ENCODE data around the gene MDK. TPM values are rescaled to one million over a fixed set of nuclear protein-coding genes. Genes with fewer than 3 reads are reported as not detected.
"Not testable (repeated sequence)": the region's sequence is repeated elsewhere in the genome, so short reads cannot be mapped to it uniquely, and the experiment has no call there.

MDK gene
- total RNA-seq, 6 experiments from 2014 or later, result 9.7 to 22.9 (median 18.9) TPM

DNA sequence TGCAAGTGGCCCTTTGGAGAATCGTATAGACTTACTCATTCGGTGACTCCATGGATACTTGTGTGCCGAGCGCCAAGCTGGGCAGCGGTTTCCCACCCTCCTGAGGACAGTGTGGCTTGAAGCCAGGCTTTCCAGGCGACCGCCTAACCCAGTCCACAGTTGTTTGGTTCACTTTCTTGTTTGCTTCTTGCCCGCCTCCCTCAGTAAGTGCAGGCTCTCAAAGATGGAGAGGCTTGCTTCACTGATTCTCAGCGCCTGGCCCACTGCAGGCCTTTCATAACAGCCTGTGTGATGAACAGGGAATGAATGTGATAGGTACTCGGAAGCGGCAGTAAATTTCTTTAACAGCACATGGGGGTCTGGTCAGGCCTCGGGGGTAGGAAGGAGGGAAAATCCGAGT, 11.2 kb upstream of the MDK start:
- no peaks in the 10 kb centered on the region for H3K36me3 Mint-ChIP-seq (ENCODE audit: low read depth)
- H3K4me3 Mint-ChIP-seq, result no peak overlapping the region
- H3K4me1 Mint-ChIP-seq (ENCODE audit: low read depth), result peaks cover 10% of the 10 kb centered on the region
- H3K9me3 Mint-ChIP-seq, result no peaks in the 10 kb centered on the region
- no peak overlapping the region for H3K27ac Mint-ChIP-seq
- TF ChIP-seq, protein P1, sequence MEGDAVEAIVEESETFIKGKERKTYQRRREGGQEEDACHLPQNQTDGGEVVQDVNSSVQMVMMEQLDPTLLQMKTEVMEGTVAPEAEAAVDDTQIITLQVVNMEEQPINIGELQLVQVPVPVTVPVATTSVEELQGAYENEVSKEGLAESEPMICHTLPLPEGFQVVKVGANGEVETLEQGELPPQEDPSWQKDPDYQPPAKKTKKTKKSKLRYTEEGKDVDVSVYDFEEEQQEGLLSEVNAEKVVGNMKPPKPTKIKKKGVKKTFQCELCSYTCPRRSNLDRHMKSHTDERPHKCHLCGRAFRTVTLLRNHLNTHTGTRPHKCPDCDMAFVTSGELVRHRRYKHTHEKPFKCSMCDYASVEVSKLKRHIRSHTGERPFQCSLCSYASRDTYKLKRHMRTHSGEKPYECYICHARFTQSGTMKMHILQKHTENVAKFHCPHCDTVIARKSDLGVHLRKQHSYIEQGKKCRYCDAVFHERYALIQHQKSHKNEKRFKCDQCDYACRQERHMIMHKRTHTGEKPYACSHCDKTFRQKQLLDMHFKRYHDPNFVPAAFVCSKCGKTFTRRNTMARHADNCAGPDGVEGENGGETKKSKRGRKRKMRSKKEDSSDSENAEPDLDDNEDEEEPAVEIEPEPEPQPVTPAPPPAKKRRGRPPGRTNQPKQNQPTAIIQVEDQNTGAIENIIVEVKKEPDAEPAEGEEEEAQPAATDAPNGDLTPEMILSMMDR (IDR thresholded peaks at IDR 0.05), result no peak
- DNase-seq, result no peak
- no peaks in the 10 kb centered on the region for H3K27me3 Mint-ChIP-seq (ENCODE audit: insufficient read depth)

DNA sequence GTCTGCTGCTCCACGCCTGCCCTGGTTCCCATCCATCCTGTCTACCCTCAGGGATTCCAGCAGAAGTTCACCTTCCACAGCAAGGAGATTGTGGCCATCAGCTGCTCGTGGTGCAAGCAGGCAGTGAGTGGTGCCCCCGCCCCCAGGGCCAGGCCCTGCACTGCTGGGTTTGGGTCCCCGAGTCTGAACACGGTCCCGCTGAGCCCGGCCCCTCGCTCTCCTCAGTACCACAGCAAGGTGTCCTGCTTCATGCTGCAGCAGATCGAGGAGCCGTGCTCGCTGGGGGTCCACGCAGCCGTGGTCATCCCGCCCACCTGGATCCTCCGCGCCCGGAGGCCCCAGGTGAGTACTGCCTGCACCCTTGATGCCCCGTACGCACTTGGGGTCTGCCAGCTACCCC, 10.2 kb upstream of the MDK start:
- not testable (repeated sequence) for H3K9me3 Mint-ChIP-seq; H3K27me3 Mint-ChIP-seq (ENCODE audit: insufficient read depth); H3K36me3 Mint-ChIP-seq (ENCODE audit: low read depth); DNase-seq; H3K27ac Mint-ChIP-seq; H3K4me3 Mint-ChIP-seq
- peaks cover 10% of the 10 kb centered on the region for H3K4me1 Mint-ChIP-seq (ENCODE audit: low read depth)

DNA sequence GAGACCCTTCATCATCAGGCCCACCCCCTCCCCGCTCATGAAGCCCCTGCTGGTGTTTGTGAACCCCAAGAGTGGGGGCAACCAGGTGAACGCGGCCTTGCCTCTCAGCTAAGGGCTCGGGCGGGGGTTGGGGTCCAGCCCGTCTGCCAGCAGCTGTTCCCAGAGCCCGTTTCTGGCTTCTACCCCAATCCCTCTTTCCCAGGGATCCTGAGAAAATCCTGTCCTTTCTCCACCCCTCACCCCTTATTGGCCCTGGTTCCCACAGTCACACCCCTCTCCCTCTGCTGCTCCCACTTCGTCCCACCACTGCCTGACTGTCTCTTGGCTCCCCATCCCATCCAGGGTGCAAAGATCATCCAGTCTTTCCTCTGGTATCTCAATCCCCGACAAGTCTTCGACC, 9.4 kb upstream of the MDK start:
- TF ChIP-seq, protein P1 (IDR thresholded peaks at IDR 0.05), result no peak
- H3K4me1 Mint-ChIP-seq (ENCODE audit: low read depth), result peaks cover 10% of the 10 kb centered on the region
- no peak for DNase-seq
- H3K4me3 Mint-ChIP-seq, result no peak overlapping the region
- H3K27me3 Mint-ChIP-seq (ENCODE audit: insufficient read depth), result no peaks in the 10 kb centered on the region
- no peaks in the 10 kb centered on the region for H3K9me3 Mint-ChIP-seq
- H3K27ac Mint-ChIP-seq, result no peak overlapping the region
- no peaks in the 10 kb centered on the region for H3K36me3 Mint-ChIP-seq (ENCODE audit: low read depth)

DNA sequence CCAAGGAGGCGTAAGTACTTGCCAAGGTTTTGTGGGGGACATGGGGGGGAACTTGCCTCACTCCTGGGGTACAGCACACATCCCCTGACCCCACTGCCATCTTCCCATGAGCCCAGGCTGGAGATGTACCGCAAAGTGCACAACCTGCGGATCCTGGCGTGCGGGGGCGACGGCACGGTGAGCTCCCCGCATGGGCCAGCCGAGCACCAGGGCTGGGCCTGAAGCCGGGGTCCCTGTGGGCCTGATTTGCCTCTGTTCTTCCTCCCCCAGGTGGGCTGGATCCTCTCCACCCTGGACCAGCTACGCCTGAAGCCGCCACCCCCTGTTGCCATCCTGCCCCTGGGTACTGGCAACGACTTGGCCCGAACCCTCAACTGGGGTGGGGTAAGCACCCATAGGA, 9.0 kb upstream of the MDK start:
- H3K27ac Mint-ChIP-seq; DNase-seq; H3K4me3 Mint-ChIP-seq; H3K27me3 Mint-ChIP-seq (ENCODE audit: insufficient read depth); H3K36me3 Mint-ChIP-seq (ENCODE audit: low read depth); H3K9me3 Mint-ChIP-seq: not testable (repeated sequence)
- peaks cover 10% of the 10 kb centered on the region for H3K4me1 Mint-ChIP-seq (ENCODE audit: low read depth)

DNA sequence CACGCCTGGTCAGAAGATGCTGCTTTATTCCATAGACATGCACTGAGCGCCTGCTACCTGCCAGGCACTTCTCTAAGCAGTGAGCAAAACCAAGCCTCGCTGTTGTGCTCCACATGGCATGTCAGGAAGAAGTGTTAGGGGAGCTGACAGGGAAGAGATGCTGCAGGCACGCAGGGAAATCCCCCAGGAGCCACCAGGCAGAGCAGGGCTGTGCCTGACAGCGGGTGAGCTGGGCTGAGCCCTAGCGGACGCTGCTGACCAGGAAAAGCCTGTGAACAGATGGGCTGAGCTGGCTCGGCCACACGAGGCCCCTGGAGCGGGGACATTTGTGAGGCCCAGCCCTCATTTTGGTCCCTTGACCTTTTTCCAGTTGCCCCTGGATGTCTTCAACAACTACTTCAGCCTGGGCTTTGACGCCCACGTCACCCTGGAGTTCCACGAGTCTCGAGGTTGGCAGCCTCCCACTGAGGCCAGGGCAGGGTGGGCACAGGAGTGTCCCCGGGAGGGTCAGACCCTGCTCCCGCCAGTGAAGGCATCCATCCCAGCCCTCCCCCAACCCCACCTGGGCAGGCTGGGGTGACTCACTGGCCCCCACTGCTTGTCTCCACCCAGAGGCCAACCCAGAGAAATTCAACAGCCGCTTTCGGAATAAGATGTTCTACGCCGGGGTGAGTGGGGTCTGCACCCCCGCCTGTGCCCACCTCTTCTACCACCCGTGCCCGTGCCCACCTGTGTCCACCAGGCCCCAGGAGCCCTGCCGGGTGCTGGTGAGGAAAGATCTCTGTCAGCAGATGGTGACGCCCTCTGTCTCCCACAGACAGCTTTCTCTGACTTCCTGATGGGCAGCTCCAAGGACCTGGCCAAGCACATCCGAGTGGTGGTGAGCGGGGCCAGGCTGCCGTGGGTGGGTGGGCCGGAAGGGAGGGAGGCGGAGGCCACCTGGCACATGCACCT, 7.4 kb upstream of the MDK start:
- TF ChIP-seq, protein P1 (IDR thresholded peaks at IDR 0.05), result no peak
- Mint-ChIP-seq H3K27me3 (ENCODE audit: insufficient read depth) (no peaks in the 10 kb centered on the region), H3K36me3 (ENCODE audit: low read depth) (no peaks in the 10 kb centered on the region), H3K9me3 (no peaks in the 10 kb centered on the region), H3K4me3 (no peak overlapping the region), H3K27ac (no peak overlapping the region), H3K4me1 (ENCODE audit: low read depth) (peaks cover 10% of the 10 kb centered on the region)
- DNase-seq, result no peak

DNA sequence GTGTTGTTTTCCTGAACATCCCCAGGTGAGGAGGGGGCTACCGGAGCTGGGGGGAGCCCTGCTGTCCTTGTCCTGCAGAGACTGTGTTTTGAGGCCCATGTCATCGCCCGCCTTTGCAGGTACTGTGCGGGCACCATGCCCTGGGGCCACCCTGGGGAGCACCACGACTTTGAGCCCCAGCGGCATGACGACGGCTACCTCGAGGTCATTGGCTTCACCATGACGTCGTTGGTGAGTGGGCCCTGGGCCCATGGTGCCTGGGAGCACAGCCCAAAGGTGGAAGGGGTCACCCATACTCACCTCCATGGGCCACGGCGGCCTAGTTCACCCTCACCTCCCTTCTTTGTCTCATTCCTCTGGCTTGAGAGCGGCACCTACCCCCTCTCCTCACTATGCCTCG, 6.7 kb upstream of the MDK start:
- peaks cover 4% of the 10 kb centered on the region; the same call in 1 of the 2 replicates for H3K27me3 Mint-ChIP-seq (ENCODE audit: insufficient read depth)
- DNase-seq, result no peak
- no peak overlapping the region for H3K4me3 Mint-ChIP-seq
- TF ChIP-seq, protein P1 (IDR thresholded peaks at IDR 0.05), result no peak
- H3K9me3 Mint-ChIP-seq, result no peaks in the 10 kb centered on the region
- no peak overlapping the region for H3K27ac Mint-ChIP-seq
- 0 out of 2 replicates have a peak, but pooled peaks cover 3% of the 10 kb centered on the region for H3K4me1 Mint-ChIP-seq (ENCODE audit: low read depth)
- H3K36me3 Mint-ChIP-seq (ENCODE audit: low read depth), result no peaks in the 10 kb centered on the region
